H9 (cell line): ENCODE results near the gene CPA4. TPM values are rescaled to one million over a fixed set of nuclear protein-coding genes. Genes with fewer than 3 reads are reported as not detected.

Experiments
- DNase-seq: peaks from one replicate; pipeline ENCODE4 v3.0.0-alpha.2; 2017
- H2AFZ ChIP-seq: one replicate; pipeline ENCODE4 v1.6.1; 2013; ENCODE audit warnings: mild to moderate bottlenecking, low read length, control low read depth, moderate library complexity
- H2AK5ac ChIP-seq: 2 replicates; pipeline ENCODE4 v1.6.1; 2013; ENCODE audit warnings: low read length, control low read depth, mixed read lengths; ENCODE audit not compliant: insufficient read length
- H2BK120ac ChIP-seq: one replicate; pipeline ENCODE4 v1.6.1; 2013; ENCODE audit warnings: low read depth, mild to moderate bottlenecking, low read length, control low read depth, inconsistent platforms; ENCODE audit not compliant: poor library complexity, severe bottlenecking
- H2BK12ac ChIP-seq: 2 replicates; pipeline ENCODE4 v1.6.1; 2013; ENCODE audit warnings: low read length, control low read depth, mixed read lengths, low read depth; ENCODE audit not compliant: insufficient read length
- H2BK15ac ChIP-seq: 2 replicates; pipeline ENCODE4 v1.6.1; 2013; ENCODE audit warnings: low read depth, low read length, control low read depth
- H2BK20ac ChIP-seq: one replicate; pipeline ENCODE4 v1.6.1; 2013; ENCODE audit warnings: low read depth, mild to moderate bottlenecking, low read length, control low read depth, inconsistent platforms; ENCODE audit not compliant: poor library complexity, severe bottlenecking
- H2BK5ac ChIP-seq: 2 replicates; pipeline ENCODE4 v1.6.1; 2013; ENCODE audit warnings: low read length, control low read depth, mixed read lengths; ENCODE audit not compliant: insufficient read length
- H3K14ac ChIP-seq: 2 replicates; pipeline ENCODE4 v1.6.1; 2013; ENCODE audit warnings: low read length, control low read depth; ENCODE audit not compliant: insufficient read depth
- H3K18ac ChIP-seq: 2 replicates; pipeline ENCODE4 v1.6.1; 2013; ENCODE audit warnings: low read depth, mild to moderate bottlenecking, mixed read lengths, low read length, control low read depth; ENCODE audit not compliant: insufficient read length
- H3K23ac ChIP-seq: 2 replicates; pipeline ENCODE4 v1.6.1; 2013; ENCODE audit warnings: low read length, control low read depth, mixed read lengths, low read depth; ENCODE audit not compliant: insufficient read length
- H3K23me2 ChIP-seq: 2 replicates; pipeline ENCODE4 v1.6.1; 2013; ENCODE audit warnings: low read depth, mild to moderate bottlenecking, mixed read lengths, low read length, control low read depth; ENCODE audit not compliant: insufficient read length, poor library complexity, severe bottlenecking
- H3K27ac ChIP-seq: 2 replicates; pipeline ENCODE4 v1.5.1; 2013; ENCODE audit warnings: low read length, control low read depth, mixed read lengths, low read depth; ENCODE audit not compliant: insufficient read length
- H3K27me3 ChIP-seq: 2 replicates; pipeline ENCODE4 v1.6.1; 2013; ENCODE audit warnings: low read length, control low read depth, inconsistent platforms; ENCODE audit not compliant: insufficient read depth
- H3K4ac ChIP-seq: 2 replicates; pipeline ENCODE4 v1.6.1; 2013; ENCODE audit warnings: low read depth, mild to moderate bottlenecking, control low read depth, inconsistent platforms, low read length, moderate library complexity
- H3K4me1 ChIP-seq: 2 replicates; pipeline ENCODE4 v1.6.1; 2013; ENCODE audit warnings: low read length, control low read depth, inconsistent platforms; ENCODE audit not compliant: insufficient read depth
- H3K4me2 ChIP-seq: 2 replicates; pipeline ENCODE4 v1.6.1; 2013; ENCODE audit warnings: low read length, control low read depth, mixed read lengths; ENCODE audit not compliant: insufficient read length, insufficient read depth
- H3K56ac ChIP-seq: 2 replicates; pipeline ENCODE4 v1.6.1; 2013; ENCODE audit warnings: low read depth, mild to moderate bottlenecking, mixed read lengths, low read length, control low read depth; ENCODE audit not compliant: insufficient read length
- H3K79me1 ChIP-seq: 2 replicates; pipeline ENCODE4 v1.6.1; 2013; ENCODE audit warnings: low read depth, mild to moderate bottlenecking, moderate library complexity, low read length, control low read depth, inconsistent platforms; ENCODE audit not compliant: insufficient read depth, poor library complexity, severe bottlenecking
- H3K79me2 ChIP-seq: 2 replicates; pipeline ENCODE4 v1.6.1; 2013; ENCODE audit warnings: low read length, control low read depth, inconsistent platforms; ENCODE audit not compliant: insufficient read depth
- H3K9ac ChIP-seq: 2 replicates; pipeline ENCODE4 v1.6.1; 2013; ENCODE audit warnings: low read length, control low read depth, mixed read lengths; ENCODE audit not compliant: insufficient read length; ENCODE audit errors: extremely low read depth
- H3K9me3 ChIP-seq: one replicate; pipeline ENCODE4 v1.6.1; 2013; ENCODE audit warnings: low read depth, low read length, inconsistent platforms; ENCODE audit not compliant: control insufficient read depth
- H3T11ph ChIP-seq: one replicate; pipeline ENCODE4 v1.6.1; 2013; ENCODE audit warnings: mild to moderate bottlenecking, low read length, control low read depth, inconsistent platforms
- H4K20me1 ChIP-seq: one replicate; pipeline ENCODE4 v1.6.1; 2013; ENCODE audit not compliant: control insufficient read depth, insufficient read length, insufficient read depth
- H4K5ac ChIP-seq: 2 replicates; pipeline ENCODE4 v1.6.1; 2013; ENCODE audit warnings: low read depth, mild to moderate bottlenecking, mixed read lengths, low read length, control low read depth; ENCODE audit not compliant: insufficient read length
- H4K8ac ChIP-seq: replicated peaks from 2 replicates; pipeline ENCODE4 v1.6.1; 2013; ENCODE audit warnings: low read length, control low read depth, mixed read lengths, low read depth; ENCODE audit not compliant: insufficient read length
- H4K91ac ChIP-seq: 2 replicates; pipeline ENCODE4 v1.6.1; 2013; ENCODE audit warnings: low read depth, mild to moderate bottlenecking, moderate library complexity, mixed read lengths, low read length, control low read depth; ENCODE audit not compliant: insufficient read length
- H3K27ac Mint-ChIP-seq, 3 experiments: 2 replicates in 2 of 3; 3 replicates in 1 of 3; pipeline ENCODE4 v1.8.0; 2020 to 2021; ENCODE audit warnings: mixed read lengths in 3 of 3, mild to moderate bottlenecking in 1 of 3, moderate library complexity in 1 of 3
- H3K27me3 Mint-ChIP-seq: 2 replicates; pipeline ENCODE4 v1.8.0; 2021; ENCODE audit warnings: low read depth, mild to moderate bottlenecking, moderate library complexity, mixed read lengths
- H3K36me3 Mint-ChIP-seq, 3 experiments: 2 replicates in 2 of 3; 3 replicates in 1 of 3; pipeline ENCODE4 v1.8.0; 2020 to 2021; ENCODE audit warnings: low read depth in 3 of 3, mixed read lengths in 3 of 3; ENCODE audit not compliant: insufficient read depth in 1 of 3
- H3K4me1 Mint-ChIP-seq, 2 experiments: 2 replicates each; pipeline ENCODE4 v1.8.0; 2020; ENCODE audit warnings: mixed read lengths in 2 of 2
- H3K4me3 Mint-ChIP-seq, 2 experiments: 2 replicates in 1 of 2; 3 replicates in 1 of 2; pipeline ENCODE4 v1.8.0; 2020 to 2021; ENCODE audit warnings: mild to moderate bottlenecking in 2 of 2, mixed read lengths in 2 of 2, moderate library complexity in 1 of 2
- H3K9me3 Mint-ChIP-seq, 2 experiments: 2 replicates in 1 of 2; 3 replicates in 1 of 2; pipeline ENCODE4 v1.8.0; 2020; ENCODE audit warnings: mild to moderate bottlenecking in 2 of 2, mixed read lengths in 2 of 2, moderate library complexity in 1 of 2
- CTCF ChIP-seq: fragments of 200-600 bp; sonication (generic); conservative IDR thresholded peaks from 3 replicates; pipeline ENCODE4 v1.8.0; 2021; ENCODE audit warnings: antibody characterized with exemption, mild to moderate bottlenecking
- WGBS: extraction: QIAGEN DNeasy Blood & Tissue Kit; methylation state at CpG from one replicate; pipeline ENCODE4 v1.1.7; 2013; ENCODE audit warnings: missing lambda C conversion rate, low lambda C conversion rate, mixed read lengths; ENCODE audit not compliant: insufficient read length; ENCODE audit errors: extremely low coverage; 5-methylcytosine and 5-hydroxymethylcytosine counted together
- total RNA-seq: library from RNA; stranded (reverse); gene quantifications from 2 replicates; pipeline ENCODE4 v1.2.1, GENCODE V29; 2021

Gene CPA4
- total RNA-seq, 1 experiment from 2014 or later: not detected

GRCh38 chr7:130270947-130271800 lies 21.8 kb upstream of the CPA4 start:
- H3K4me3 Mint-ChIP-seq: no peak overlapping the region
- Histone ChIP-seq H3K79me1 (no peaks in the 10 kb centered on the region), H3K23me2 (no peaks in the 10 kb centered on the region), H3K27me3 (no peaks in the 10 kb centered on the region), H4K8ac (no peak overlapping the region), H2BK20ac (no peak overlapping the region), H2BK120ac (no peak overlapping the region), H4K5ac (no peak overlapping the region), H3K79me2 (no peaks in the 10 kb centered on the region), H3K9me3 (no peaks in the 10 kb centered on the region), H4K20me1 (no peaks in the 10 kb centered on the region), H2BK5ac (no peak overlapping the region), H4K91ac (no peak overlapping the region), H2BK15ac (no peak overlapping the region), H2BK12ac (no peak overlapping the region), H3T11ph (no peak overlapping the region), H2AK5ac (no peak overlapping the region), H3K9ac (no peak overlapping the region), H3K4me1 (peaks cover 17% of the 10 kb centered on the region; the same call in 1 of the 2 replicates), H2AFZ (no peak overlapping the region), H3K14ac (no peak overlapping the region), H3K56ac (no peak overlapping the region), H3K23ac (no peak overlapping the region), H3K4ac (no peak overlapping the region), H3K18ac (peak overlapping the region; percentile 85), H3K27ac (no peak overlapping the region), H3K4me2 (no peak overlapping the region)
- H3K4me1 Mint-ChIP-seq: peaks cover 55 to 60% of the 10 kb centered on the region in 2 experiments
- H3K27ac Mint-ChIP-seq: peak overlapping the region in 1 of 3 experiments; percentile 82; a peak in 2 of 7 replicates
- WGBS: no CpG with 5 or more reads among the region's 12 CpGs
- H3K9me3 Mint-ChIP-seq: no peaks in the 10 kb centered on the region; a peak in 1 of 5 replicates
- no peak for DNase-seq
- no peak for TF ChIP-seq CTCF
- H3K36me3 Mint-ChIP-seq: peaks cover 0 to 4% (median 4%) of the 10 kb centered on the region in 3 experiments; a peak in 2 of 7 replicates
- H3K27me3 Mint-ChIP-seq: 0 out of 2 replicates have a peak, but pooled peaks cover 2% of the 10 kb centered on the region
